ENCODE results near the gene SEMA4B.

DNA sequence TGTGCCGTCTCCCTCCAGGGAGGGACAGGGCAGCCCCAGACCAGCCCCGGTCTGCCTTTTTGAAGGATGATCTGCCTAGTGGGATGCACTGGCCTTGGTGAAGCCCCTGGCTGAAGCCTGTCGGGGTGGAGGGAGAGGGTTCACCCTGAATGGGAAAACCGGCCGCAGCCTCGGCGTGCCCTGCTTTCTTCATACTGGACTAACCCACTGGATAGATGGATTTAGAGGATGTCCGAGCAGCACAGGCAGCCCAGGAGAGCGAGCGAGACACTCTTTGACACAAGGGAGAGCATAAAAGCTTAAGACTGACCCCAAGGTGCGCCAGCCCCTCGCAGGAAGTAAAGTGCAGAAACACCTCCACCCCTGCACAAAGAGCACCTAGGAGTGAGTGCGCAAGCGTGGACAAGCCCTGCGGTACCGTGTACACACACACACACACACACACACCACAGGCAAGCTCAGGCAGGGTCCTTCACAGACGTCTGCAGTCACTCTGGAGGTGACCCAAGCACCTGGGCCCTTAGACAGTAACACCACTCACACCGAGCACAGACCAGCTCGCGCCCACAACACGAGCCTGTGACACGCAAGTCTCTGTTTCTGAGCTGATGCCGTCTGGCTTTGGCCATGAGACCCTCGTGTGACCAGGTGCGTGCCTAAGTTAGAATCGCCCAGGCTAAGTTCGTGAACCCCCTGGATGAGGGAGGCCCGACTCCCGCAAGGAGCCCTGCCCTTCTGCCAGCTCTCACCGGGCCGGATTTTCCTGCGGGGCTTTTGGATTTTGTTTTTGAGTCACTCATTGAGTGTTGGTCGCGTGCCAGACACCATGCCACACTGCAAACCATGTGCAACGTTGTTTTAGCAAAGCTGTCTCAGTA, 11.3 kb downstream of the SEMA4B start:
- TF ChIP-seq, protein P1, sequence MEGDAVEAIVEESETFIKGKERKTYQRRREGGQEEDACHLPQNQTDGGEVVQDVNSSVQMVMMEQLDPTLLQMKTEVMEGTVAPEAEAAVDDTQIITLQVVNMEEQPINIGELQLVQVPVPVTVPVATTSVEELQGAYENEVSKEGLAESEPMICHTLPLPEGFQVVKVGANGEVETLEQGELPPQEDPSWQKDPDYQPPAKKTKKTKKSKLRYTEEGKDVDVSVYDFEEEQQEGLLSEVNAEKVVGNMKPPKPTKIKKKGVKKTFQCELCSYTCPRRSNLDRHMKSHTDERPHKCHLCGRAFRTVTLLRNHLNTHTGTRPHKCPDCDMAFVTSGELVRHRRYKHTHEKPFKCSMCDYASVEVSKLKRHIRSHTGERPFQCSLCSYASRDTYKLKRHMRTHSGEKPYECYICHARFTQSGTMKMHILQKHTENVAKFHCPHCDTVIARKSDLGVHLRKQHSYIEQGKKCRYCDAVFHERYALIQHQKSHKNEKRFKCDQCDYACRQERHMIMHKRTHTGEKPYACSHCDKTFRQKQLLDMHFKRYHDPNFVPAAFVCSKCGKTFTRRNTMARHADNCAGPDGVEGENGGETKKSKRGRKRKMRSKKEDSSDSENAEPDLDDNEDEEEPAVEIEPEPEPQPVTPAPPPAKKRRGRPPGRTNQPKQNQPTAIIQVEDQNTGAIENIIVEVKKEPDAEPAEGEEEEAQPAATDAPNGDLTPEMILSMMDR (IDR thresholded peaks at IDR 0.05), result no peak
- no peak for TF ChIP-seq EZH2 (IDR thresholded peaks at IDR 0.05; ENCODE audit: borderline replicate concordance, insufficient read depth, low read depth, low read length, poor library complexity, severe bottlenecking)
